Thyroid gland (tissue), 4 donors: Measurements from ENCODE around the gene MISP.

Source experiments
- CTCF ChIP-seq, 6 experiments: fragments of 200-600 bp in 3 of 6; fragments of 450-650 bp in 3 of 6; sonication (generic) in 3 of 6; IDR thresholded peaks; one replicate each; pipeline ENCODE4 v1.5.1; 2016 to 2019; ENCODE audit warnings: antibody characterized with exemption in 6 of 6, mild to moderate bottlenecking in 2 of 6, inconsistent platforms in 1 of 6, moderate library complexity in 1 of 6
- POLR2A ChIP-seq, 2 donors: fragments of 450-650 bp; IDR thresholded peaks; one replicate each; pipeline ENCODE4 v1.6.1; 2017; ENCODE audit warnings: antibody characterized with exemption in 2 of 2, mild to moderate bottlenecking in 2 of 2, moderate library complexity in 1 of 2

GRCh38 chr19:741506-742131, 9.3 kb upstream of the MISP start:
- TF ChIP-seq CTCF (IDR thresholded peaks at IDR 0.05) (no peak), POLR2A (IDR thresholded peaks at IDR 0.05) (no peak)
